Fibroblast of skin of right biceps (primary cell): ENCODE results near the gene JUP.
"Not testable (repeated sequence)": the region's sequence is repeated elsewhere in the genome, so short reads cannot be mapped to it uniquely, and the experiment has no call there.

Experiments
- DNase-seq: peaks from one replicate; pipeline ENCODE4 v3.0.0-alpha.2; 2013

The JUP gene

DNA sequence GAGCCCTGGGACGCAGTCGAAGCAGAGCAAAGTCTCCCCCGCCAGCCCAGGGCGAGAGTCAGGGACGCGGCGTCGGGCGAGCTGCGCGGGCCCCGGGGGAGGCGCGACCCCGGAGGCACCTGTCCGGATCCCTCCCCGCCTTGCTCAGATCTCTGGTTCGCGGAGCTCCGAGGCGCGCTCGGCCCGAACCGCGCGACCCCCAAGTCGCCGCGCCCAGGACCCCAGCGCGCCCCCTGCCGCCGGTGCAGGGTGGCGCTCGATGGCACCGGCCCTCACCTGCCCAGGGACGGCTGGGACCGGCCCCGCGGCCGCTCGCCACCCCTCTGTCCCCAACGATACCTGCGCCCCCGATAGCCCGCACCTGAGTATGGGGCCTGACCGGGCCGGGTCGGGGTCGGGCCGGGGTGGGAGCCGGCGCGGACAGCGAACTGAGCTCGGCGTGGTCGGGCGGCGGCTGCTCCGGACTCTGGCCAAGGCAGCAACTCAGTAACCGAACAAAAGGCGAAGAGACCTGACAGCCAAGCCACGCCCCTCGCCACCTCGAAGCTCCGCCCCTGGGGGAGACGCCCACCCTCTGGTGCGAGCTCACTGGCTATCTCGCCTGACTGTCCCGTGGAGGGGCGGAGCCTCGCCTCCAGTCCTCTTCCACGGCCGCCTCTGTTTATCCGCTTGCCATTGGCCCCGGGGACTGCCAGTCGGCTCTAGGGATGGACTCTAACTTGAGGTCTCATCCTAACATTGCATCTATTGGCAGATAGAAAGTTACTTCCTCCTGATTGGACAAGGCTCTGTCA is at the start of gene JUP:
TSS of gene JUP (minus strand) at position 485 of the 794 bp plus-strand sequence. CDS start 14,857 bp downstream, outside the sequence.
- peak; percentile 98 for DNase-seq

DNA sequence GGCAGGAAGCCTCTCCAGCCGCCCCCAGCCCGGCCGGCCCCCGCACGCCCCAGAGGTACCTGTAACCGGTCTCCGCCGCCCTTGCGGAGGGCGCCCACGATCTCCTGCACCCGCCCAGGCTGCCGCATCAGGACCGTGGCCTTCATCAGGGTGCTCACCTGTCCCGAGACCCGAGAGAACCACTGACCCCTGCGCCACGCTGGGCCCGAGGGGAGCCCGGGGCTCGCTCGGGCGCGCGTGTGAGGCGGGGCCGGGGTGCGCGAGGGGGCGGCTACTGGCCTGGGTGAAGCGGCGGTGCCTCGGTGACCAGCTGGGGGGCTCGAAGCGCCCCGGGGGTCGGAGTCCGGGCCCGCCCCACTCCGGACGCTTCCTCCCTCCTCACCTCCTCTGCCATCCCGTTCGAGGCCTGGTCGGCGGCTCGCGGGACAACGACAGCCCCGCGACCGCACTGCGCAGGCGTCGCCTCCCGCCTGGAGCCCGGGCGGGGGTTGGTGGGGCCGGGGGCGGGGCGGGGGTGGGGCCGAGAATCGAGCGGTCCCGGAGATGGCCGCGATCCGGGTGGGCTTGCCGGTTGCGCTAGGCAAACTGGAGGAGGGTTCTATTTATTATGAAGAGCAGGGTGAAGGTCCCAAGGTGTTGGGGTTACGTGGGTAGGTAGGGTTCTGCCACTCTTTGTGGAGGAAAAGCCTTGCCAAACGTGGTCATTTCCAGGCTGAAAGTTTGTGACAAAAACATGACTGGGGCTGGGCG is 49.5 kb upstream of the JUP start, which contains the start of gene NT5C3B:
TSS of gene NT5C3B (minus strand) at position 433 of the 750 bp plus-strand sequence. CDS start at position 394, 39 bp downstream.
- peak; percentile 62 for DNase-seq

- no peak for DNase-seq
These were observed 48.8 kb upstream of the JUP start for GRCh38 chr17:41835214-41835799.

- DNase-seq: not testable (repeated sequence)
These were observed 43.5 kb upstream of the JUP start for GRCh38 chr17:41829961-41830360.

- DNase-seq: no peak
These were observed 38.8 kb upstream of the JUP start for GRCh38 chr17:41825175-41825845.

DNA sequence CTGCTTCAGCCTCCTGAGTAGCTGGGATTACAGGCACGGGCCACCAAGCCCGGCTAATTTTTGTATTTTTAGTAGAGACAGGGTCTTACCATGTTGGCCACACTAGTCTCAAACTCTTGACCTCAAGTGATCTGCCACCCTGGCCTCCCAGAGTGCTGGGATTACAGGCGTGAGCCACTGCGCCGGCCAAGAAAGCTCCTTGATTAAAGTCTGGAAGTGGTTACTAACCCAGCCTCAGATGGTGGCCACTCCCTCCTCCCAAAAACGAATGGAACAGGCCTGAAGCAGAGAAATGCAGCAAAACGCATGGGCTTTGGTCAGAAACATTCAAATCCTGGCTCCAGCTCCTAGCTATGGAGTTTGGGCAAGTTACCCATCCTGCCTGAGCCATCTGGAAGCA is 37.6 kb upstream of the JUP start:
- DNase-seq: no peak

GRCh38 chr17:41823580-41823979 is 37.1 kb upstream of the JUP start:
- no peak for DNase-seq

DNA sequence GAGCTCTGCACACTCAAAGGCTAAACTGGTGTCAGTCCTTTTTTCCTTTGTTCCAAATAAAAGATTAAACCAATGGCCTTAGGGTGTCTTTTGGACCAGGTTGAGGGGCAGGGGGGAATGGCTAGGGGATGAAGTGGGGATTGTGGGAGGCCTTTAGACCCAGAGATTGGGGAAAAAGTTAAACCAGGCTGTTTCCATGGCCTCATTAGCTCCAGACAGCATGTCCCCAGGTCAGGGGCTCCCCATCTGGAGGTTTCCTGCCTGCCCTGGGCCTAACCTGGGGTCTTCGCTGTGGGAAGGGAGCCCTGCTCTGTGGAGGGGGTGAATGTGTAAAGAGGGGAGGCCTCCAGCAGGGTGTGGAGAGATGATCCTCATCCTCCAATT is 36.6 kb upstream of the JUP start:
- DNase-seq: no peak

DNA sequence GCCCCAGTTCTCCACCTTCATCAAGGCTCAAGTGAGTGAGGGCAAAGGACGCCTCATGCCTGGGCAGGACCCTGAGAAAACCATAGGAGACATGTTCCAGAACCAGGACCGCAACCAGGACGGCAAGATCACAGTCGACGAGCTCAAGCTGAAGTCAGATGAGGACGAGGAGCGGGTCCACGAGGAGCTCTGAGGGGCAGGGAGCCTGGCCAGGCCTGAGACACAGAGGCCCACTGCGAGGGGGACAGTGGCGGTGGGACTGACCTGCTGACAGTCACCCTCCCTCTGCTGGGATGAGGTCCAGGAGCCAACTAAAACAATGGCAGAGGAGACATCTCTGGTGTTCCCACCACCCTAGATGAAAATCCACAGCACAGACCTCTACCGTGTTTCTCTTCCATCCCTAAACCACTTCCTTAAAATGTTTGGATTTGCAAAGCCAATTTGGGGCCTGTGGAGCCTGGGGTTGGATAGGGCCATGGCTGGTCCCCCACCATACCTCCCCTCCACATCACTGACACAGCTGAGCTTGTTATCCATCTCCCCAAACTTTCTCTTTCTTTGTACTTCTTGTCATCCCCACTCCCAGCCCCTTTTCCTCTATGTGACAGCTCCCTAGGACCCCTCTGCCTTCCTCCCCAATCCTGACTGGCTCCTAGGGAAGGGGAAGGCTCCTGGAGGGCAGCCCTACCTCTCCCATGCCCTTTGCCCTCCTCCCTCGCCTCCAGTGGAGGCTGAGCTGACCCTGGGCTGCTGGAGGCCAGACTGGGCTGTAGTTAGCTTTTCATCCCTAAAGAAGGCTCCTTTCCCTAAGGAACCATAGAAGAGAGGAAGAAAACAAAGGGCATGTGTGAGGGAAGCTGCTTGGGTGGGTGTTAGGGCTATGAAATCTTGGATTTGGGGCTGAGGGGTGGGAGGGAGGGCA is 36.0 kb upstream of the JUP start:
- DNase-seq: no peak

GRCh38 chr17:41821776-41822175 is 35.3 kb upstream of the JUP start:
- DNase-seq: no peak

DNA sequence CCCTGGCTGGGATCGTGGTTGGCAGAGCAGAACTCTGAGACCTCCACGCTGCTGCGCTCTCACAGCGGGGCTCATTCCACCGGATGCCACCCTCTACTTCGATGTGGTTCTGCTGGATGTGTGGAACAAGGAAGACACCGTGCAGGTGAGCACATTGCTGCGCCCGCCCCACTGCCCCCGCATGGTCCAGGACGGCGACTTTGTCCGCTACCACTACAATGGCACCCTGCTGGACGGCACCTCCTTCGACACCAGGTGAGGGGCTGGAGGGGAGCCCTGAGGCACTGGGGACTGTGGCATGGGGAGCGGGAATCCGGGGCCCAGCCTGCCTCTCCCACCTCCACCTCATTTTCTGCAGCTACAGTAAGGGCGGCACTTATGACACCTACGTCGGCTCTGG is 31.5 kb upstream of the JUP start:
- no peak for DNase-seq

GRCh38 chr17:41816637-41817320 is 30.3 kb upstream of the JUP start:
- no peak for DNase-seq

DNA sequence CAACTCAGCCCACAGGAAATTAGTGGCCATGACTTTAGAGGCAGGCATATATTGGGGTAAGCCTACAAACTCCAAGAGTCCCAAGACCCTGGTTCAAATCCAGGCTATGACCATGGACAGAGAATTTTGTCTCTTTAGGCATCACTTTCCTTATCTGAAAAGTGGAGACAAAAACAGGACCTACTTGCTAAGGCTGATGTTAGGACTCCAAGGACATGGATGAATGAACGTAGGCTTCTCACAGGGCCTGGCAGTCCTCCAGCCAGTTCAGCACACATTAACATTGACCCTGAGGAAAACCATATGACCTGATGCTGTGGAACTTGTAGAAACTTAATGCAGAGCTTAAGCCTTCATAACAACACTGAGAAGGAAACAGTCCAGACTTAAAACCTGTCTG is 27.7 kb upstream of the JUP start:
- DNase-seq: no peak

DNA sequence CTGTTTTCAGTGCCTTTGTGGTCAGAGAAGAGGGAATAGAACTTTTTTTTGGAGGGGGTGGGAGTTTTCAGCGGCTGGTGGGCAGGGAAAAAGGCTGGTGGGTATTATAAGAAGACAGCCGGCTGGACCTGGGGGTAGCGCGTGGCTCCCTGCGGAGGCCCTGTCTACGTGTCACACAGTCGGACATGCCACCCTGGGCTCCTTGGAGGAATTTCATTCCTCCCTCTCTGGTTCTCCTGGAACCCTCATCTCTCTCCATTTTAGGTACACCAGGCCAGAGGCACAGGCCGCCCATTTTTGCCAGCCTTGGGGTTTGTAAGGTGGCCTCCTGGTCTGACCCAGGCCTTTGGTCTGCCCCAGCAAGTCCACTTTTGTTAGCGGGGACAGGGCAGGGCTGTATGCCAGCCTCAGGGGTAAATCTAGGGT is 27.2 kb upstream of the JUP start:
- DNase-seq: no peak

GRCh38 chr17:41813152-41813680 is 26.7 kb upstream of the JUP start:
- no peak for DNase-seq

DNA sequence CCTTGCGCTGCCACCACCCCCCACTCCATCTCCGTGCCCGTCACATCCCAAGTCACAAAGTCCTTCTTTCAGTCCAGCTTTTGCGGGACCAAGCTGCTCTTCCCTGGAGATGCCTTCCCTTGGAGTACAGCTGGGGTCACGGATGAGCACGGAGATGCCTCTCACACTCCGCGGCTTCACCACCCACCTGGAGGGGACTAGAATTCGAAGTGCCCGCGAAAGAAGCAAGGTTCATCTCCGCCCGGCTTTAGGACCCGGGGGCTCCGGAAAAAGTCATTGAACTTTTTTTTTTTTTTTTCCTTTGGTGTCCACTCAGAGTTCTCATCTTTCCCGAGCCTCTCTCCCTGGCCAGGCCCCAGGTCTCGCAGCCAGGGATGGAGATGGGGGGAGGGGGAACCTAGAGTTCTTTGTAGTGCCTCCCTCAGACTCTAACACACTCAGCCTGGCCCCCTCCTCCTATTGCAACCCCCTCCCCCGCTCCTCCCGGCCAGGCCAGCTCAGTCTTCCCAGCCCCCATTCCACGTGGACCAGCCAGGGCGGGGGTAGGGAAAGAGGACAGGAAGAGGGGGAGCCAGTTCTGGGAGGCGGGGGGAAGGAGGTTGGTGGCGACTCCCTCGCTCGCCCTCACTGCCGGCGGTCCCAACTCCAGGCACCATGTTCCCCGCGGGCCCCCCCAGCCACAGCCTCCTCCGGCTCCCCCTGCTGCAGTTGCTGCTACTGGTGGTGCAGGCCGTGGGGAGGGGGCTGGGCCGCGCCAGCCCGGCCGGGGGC is 26.1 kb upstream of the JUP start, which contains the start of gene FKBP10:
TSS of gene FKBP10 (plus strand) at position 624 of the 771 bp plus-strand sequence. CDS start at position 655, 31 bp downstream.
- peak; percentile 94 for DNase-seq

GRCh38 chr17:41811549-41812380 is 25.3 kb upstream of the JUP start, which contains the start of gene P3H4:
Gene P3H4, minus strand, starts transcription at chr17:41811949. Its CDS starts 34 bp downstream, at chr17:41811915.
- DNase-seq: peak; percentile 79

DNA sequence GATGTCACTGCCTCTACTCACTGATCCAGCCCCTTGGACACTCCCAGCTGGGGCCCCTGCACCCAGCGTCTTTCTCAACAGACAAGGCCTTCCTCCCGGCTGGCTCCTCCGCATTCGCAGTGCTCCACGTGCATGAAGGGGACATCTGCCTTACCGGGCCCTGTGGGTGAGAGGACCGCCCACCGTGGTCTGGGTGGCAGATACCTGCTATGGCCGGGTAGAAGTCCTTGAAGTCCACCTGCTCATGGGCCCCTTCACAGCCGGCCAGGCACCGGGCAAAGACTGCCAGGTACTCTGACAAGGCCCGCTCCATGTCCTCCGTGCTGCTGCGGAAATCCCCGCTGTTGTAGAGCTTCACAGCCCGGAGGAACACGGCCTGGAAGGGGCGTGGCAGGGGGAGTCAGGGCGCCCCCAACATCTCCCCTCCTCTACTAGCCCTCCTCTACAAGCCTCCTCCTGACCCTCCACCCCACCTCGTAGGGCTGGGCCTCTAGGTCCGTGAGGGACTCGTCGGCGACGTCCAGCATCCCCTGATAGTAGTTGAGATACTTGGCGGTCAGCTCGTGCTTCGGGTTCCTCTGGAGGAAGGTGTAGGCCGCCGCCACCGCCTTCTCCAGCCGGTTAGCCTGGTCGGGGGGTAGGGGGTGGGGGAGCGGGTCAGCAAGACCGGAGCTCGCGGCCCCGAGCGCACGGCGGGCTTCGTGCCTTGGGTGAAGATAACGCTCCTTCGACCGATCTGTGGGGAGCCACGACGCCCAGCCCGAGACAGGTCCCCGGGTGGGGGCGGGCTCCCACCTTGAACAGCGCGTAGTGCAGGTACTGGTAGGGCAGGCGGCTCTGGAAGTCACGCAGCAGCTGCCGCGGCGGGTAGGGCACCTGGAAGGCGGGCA is 24.4 kb upstream of the JUP start:
- no peak for DNase-seq
